Measurements from ENCODE around the gene SEC14L3. TPM values are rescaled to one million over a fixed set of nuclear protein-coding genes. Genes with fewer than 3 reads are reported as not detected.

Gene SEC14L3
- total RNA-seq, 1 experiment from 2014 or later: not detected

DNA sequence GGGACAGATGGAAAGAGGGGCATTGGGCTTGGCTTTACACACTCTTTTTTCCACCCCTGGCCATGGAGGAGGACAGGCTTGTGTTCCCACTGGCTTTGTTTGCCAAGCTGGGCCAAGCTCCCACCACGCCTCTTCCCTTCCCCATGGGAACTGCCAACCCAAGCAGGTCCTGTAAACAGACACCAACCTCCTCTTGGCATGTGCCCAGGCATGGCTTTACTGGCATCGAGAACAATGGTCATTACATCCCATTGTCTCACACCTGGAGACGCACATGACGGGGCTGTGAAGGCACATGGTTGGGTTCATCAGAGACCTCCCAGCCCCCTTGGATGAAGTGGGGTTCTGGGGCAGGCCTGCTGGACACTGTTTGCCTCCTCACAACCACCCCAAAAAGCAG lies 11.7 kb downstream of the SEC14L3 start:
- no peak overlapping the region for H3K9ac ChIP-seq (ENCODE audit: extremely low read depth, insufficient read length, low read length)
- no peak for DNase-seq
- no peak overlapping the region for H4K8ac ChIP-seq (replicated peaks; ENCODE audit: insufficient read length, low read depth, low read length)
- TF ChIP-seq, protein P1, sequence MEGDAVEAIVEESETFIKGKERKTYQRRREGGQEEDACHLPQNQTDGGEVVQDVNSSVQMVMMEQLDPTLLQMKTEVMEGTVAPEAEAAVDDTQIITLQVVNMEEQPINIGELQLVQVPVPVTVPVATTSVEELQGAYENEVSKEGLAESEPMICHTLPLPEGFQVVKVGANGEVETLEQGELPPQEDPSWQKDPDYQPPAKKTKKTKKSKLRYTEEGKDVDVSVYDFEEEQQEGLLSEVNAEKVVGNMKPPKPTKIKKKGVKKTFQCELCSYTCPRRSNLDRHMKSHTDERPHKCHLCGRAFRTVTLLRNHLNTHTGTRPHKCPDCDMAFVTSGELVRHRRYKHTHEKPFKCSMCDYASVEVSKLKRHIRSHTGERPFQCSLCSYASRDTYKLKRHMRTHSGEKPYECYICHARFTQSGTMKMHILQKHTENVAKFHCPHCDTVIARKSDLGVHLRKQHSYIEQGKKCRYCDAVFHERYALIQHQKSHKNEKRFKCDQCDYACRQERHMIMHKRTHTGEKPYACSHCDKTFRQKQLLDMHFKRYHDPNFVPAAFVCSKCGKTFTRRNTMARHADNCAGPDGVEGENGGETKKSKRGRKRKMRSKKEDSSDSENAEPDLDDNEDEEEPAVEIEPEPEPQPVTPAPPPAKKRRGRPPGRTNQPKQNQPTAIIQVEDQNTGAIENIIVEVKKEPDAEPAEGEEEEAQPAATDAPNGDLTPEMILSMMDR (conservative IDR thresholded peaks at IDR 0.05): no peak
- no peaks in the 10 kb centered on the region for H3K27me3 ChIP-seq (ENCODE audit: insufficient read depth, low read length)
- no peak overlapping the region for H2BK15ac ChIP-seq (ENCODE audit: low read depth, low read length)
- Mint-ChIP-seq H3K4me1 (peaks cover 3 to 9% of the 10 kb centered on the region in 2 experiments; a peak in 3 of 4 replicates), H3K27me3 (ENCODE audit: low read depth) (peaks cover 22% of the 10 kb centered on the region), H3K4me3 (no peak overlapping the region), H3K36me3 (ENCODE audit: insufficient read depth in 1 of 3, low read depth in 3 of 3) (no peaks in the 10 kb centered on the region), H3K27ac (no peak overlapping the region), H3K9me3 (no peaks in the 10 kb centered on the region)
- H4K20me1 ChIP-seq (ENCODE audit: control insufficient read depth, insufficient read depth, insufficient read length): no peaks in the 10 kb centered on the region
- no peak overlapping the region for H4K5ac ChIP-seq (ENCODE audit: insufficient read length, low read depth, low read length)
- H2BK5ac ChIP-seq (ENCODE audit: insufficient read length, low read length): no peak overlapping the region
- no peak overlapping the region for H3K56ac ChIP-seq (ENCODE audit: insufficient read length, low read depth, low read length)
- no peak overlapping the region for H2BK120ac ChIP-seq (ENCODE audit: low read depth, low read length, poor library complexity, severe bottlenecking)
- no peak overlapping the region for H3K27ac ChIP-seq (ENCODE audit: insufficient read length, low read depth, low read length)
- no peak overlapping the region for H3K4me2 ChIP-seq (ENCODE audit: insufficient read depth, insufficient read length, low read length)
- H2AFZ ChIP-seq (ENCODE audit: low read length): no peak overlapping the region
- H2BK20ac ChIP-seq (ENCODE audit: low read depth, low read length, poor library complexity, severe bottlenecking): no peak overlapping the region
- H3K4ac ChIP-seq (ENCODE audit: low read depth, low read length): no peak overlapping the region
- H3T11ph ChIP-seq (ENCODE audit: low read length): no peak overlapping the region
- H4K91ac ChIP-seq (ENCODE audit: insufficient read length, low read depth, low read length): no peak overlapping the region
- WGBS (ENCODE audit: extremely low coverage, insufficient read length, low lambda C conversion rate): no CpG with 5 or more reads among the region's 4 CpGs
- no peak overlapping the region for H3K14ac ChIP-seq (ENCODE audit: insufficient read depth, low read length)
- no peaks in the 10 kb centered on the region for H3K79me1 ChIP-seq (ENCODE audit: insufficient read depth, low read depth, low read length, poor library complexity, severe bottlenecking)
- H3K9me3 ChIP-seq (ENCODE audit: control insufficient read depth, low read depth, low read length): no peaks in the 10 kb centered on the region
- H3K23ac ChIP-seq (ENCODE audit: insufficient read length, low read depth, low read length): no peak overlapping the region
- H2AK5ac ChIP-seq (ENCODE audit: insufficient read length, low read length): no peak overlapping the region
- no peak overlapping the region for H2BK12ac ChIP-seq (ENCODE audit: insufficient read length, low read depth, low read length)
- no peak overlapping the region for H3K18ac ChIP-seq (ENCODE audit: insufficient read length, low read depth, low read length)
- H3K23me2 ChIP-seq (ENCODE audit: insufficient read length, low read depth, low read length, poor library complexity, severe bottlenecking): no peaks in the 10 kb centered on the region
- no peaks in the 10 kb centered on the region for H3K4me1 ChIP-seq (ENCODE audit: insufficient read depth, low read length)
- H3K79me2 ChIP-seq (ENCODE audit: insufficient read depth, low read length): no peaks in the 10 kb centered on the region

All from H9 (cell line).